ENCODE measurements around the gene BRINP1. TPM values are rescaled to one million over a fixed set of nuclear protein-coding genes. Genes with fewer than 3 reads are reported as not detected.
A peak's percentile ranks its signal among the peaks of the same experiment; 100 is the strongest.
"Not testable (repeated sequence)": the region's sequence is repeated elsewhere in the genome, so short reads cannot be mapped to it uniquely, and the experiment has no call there.

BRINP1 gene
- total RNA-seq, 4 donors from 2014 or later: 0.27 TPM; not detected in 3

GRCh38 chr9:119177196-119177595, 192.0 kb downstream of the BRINP1 start:
- WGBS, 2 donors (ENCODE audit: low coverage in 1 of 2): 77 to 88% methylated on average over 4 to 9 of the region's 9 CpGs
- DNase-seq: no peak
- no peaks in the 10 kb centered on the region for H3K4me1 ChIP-seq
- in situ Hi-C loops (cut with MboI; ENCODE audit: low pct_ligation_motif_present in 1 of 4, low pct_unique_long_range_greater_than_20kb in 1 of 4, low sequenced_read_pairs in 3 of 4): no loop called here
- no peaks in the 10 kb centered on the region for H3K36me3 ChIP-seq
- H3K9me3 ChIP-seq: no peaks in the 10 kb centered on the region
- no peak for TF ChIP-seq EP300 (IDR thresholded peaks at IDR 0.05; ENCODE audit: low read depth)
- TF ChIP-seq POLR2A (IDR thresholded peaks at IDR 0.05): no peak
- TF ChIP-seq POLR2AphosphoS5 (IDR thresholded peaks at IDR 0.05): no peak
- no peak for TF ChIP-seq CTCF (IDR thresholded peaks at IDR 0.05)
- intact Hi-C loops (cut with DNase I; ENCODE audit: low total_unique reads): no loop called here
- no peaks in the 10 kb centered on the region for H3K27me3 ChIP-seq
- H3K27ac ChIP-seq: no peak overlapping the region
- no peak overlapping the region for H3K4me3 ChIP-seq

GRCh38 chr9:119175581-119175980, 193.7 kb downstream of the BRINP1 start:
- intact Hi-C loops (cut with DNase I; ENCODE audit: low total_unique reads): no loop called here
- in situ Hi-C loops (cut with MboI; ENCODE audit: low pct_ligation_motif_present in 1 of 4, low pct_unique_long_range_greater_than_20kb in 1 of 4, low sequenced_read_pairs in 3 of 4): no loop called here
- no peak overlapping the region for H3K27ac ChIP-seq
- H3K36me3 ChIP-seq: no peaks in the 10 kb centered on the region
- no peaks in the 10 kb centered on the region for H3K4me1 ChIP-seq
- 67 to 74% methylated on average over 1 of the region's 1 CpG for WGBS, 2 donors (ENCODE audit: low coverage in 1 of 2)
- no peaks in the 10 kb centered on the region for H3K27me3 ChIP-seq
- no peak overlapping the region for H3K4me3 ChIP-seq
- H3K9me3 ChIP-seq: no peaks in the 10 kb centered on the region
- no peak for DNase-seq
- TF ChIP-seq CTCF (IDR thresholded peaks at IDR 0.05): no peak
- TF ChIP-seq POLR2AphosphoS5 (IDR thresholded peaks at IDR 0.05): no peak
- TF ChIP-seq EP300 (IDR thresholded peaks at IDR 0.05; ENCODE audit: low read depth): no peak
- no peak for TF ChIP-seq POLR2A (IDR thresholded peaks at IDR 0.05)

GRCh38 chr9:119169222-119169621, 200.0 kb downstream of the BRINP1 start:
- in situ Hi-C loops (cut with MboI; ENCODE audit: low pct_ligation_motif_present in 1 of 4, low pct_unique_long_range_greater_than_20kb in 1 of 4, low sequenced_read_pairs in 3 of 4); H3K4me1 ChIP-seq; H3K27me3 ChIP-seq; intact Hi-C loops (cut with DNase I; ENCODE audit: low total_unique reads); H3K27ac ChIP-seq; H3K9me3 ChIP-seq; H3K36me3 ChIP-seq: not testable (repeated sequence)
- peak overlapping the region in 3 of 4 donors; percentile 9 to 31 (median 15) for H3K4me3 ChIP-seq
- DNase-seq: peak; percentile 16
- WGBS, 2 donors (ENCODE audit: low coverage in 1 of 2): 30% methylated on average over 26 of the region's 27 CpGs; no CpG with 5 or more reads in 1 of the 2 donors

GRCh38 chr9:119167876-119168275, 201.4 kb downstream of the BRINP1 start:
- TF ChIP-seq POLR2AphosphoS5 (IDR thresholded peaks at IDR 0.05): no peak
- no peak for TF ChIP-seq POLR2A (IDR thresholded peaks at IDR 0.05)
- no peak for TF ChIP-seq EP300 (IDR thresholded peaks at IDR 0.05; ENCODE audit: low read depth)
- no peak for TF ChIP-seq CTCF (IDR thresholded peaks at IDR 0.05)
- WGBS, 2 donors (ENCODE audit: low coverage in 1 of 2): 99% methylated on average over 16 of the region's 16 CpGs; no CpG with 5 or more reads in 1 of the 2 donors
- H3K4me1 ChIP-seq: no peaks in the 10 kb centered on the region
- no peak overlapping the region for H3K27ac ChIP-seq
- in situ Hi-C loops (cut with MboI; ENCODE audit: low pct_ligation_motif_present in 1 of 4, low pct_unique_long_range_greater_than_20kb in 1 of 4, low sequenced_read_pairs in 3 of 4) (no loop called here), intact Hi-C loops (cut with DNase I; ENCODE audit: low total_unique reads) (no loop called here)
- DNase-seq: no peak
- H3K4me3 ChIP-seq: no peak overlapping the region
- H3K9me3 ChIP-seq: no peaks in the 10 kb centered on the region
- H3K27me3 ChIP-seq: no peaks in the 10 kb centered on the region
- H3K36me3 ChIP-seq: no peaks in the 10 kb centered on the region

GRCh38 chr9:119167267-119167666, 202.0 kb downstream of the BRINP1 start:
- Histone ChIP-seq H3K4me1 (no peaks in the 10 kb centered on the region), H3K36me3 (no peaks in the 10 kb centered on the region), H3K27ac (no peak overlapping the region), H3K4me3 (no peak overlapping the region), H3K9me3 (no peaks in the 10 kb centered on the region), H3K27me3 (no peaks in the 10 kb centered on the region)
- intact Hi-C loops (cut with DNase I; ENCODE audit: low total_unique reads) (no loop called here), in situ Hi-C loops (cut with MboI; ENCODE audit: low pct_ligation_motif_present in 1 of 4, low pct_unique_long_range_greater_than_20kb in 1 of 4, low sequenced_read_pairs in 3 of 4) (no loop called here)
- no peak for DNase-seq
- TF ChIP-seq POLR2AphosphoS5 (IDR thresholded peaks at IDR 0.05) (no peak), CTCF (IDR thresholded peaks at IDR 0.05) (no peak), POLR2A (IDR thresholded peaks at IDR 0.05) (no peak), EP300 (IDR thresholded peaks at IDR 0.05; ENCODE audit: low read depth) (no peak)
- 95 to 98% methylated on average over 9 to 21 of the region's 21 CpGs for WGBS, 2 donors (ENCODE audit: low coverage in 1 of 2)
